Measurements from ENCODE around the gene LARP1B. TPM values are rescaled to one million over a fixed set of nuclear protein-coding genes. Genes with fewer than 3 reads are reported as not detected.

LARP1B gene
- polyA plus RNA-seq, 1 donor from 2014 or later: 30.8 TPM

DNA sequence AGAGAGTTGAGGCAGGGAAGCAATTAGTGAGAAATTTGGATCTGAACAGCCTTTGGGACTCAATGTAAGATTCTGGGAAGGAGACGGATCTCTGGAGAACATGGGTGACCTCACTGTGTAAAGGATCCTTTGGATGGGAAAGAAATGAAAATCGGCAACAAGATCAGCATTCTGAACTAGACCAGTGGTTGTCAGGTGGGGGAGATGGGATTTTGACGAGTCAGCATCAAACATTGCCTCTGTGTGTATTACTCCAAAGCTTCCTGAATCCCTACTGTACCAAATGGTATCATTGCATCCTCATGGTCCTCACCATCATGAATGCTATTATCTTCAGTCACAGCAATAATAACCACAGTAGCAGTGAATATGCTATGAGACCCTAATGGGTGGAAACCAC is 173.7 kb downstream of the LARP1B start:
- no peak overlapping the region for H3K9ac ChIP-seq (ENCODE audit: low read length)
- no peak for TF ChIP-seq SMC3 (conservative IDR thresholded peaks at IDR 0.05; ENCODE audit: poor library complexity)
- TF ChIP-seq, protein P1, sequence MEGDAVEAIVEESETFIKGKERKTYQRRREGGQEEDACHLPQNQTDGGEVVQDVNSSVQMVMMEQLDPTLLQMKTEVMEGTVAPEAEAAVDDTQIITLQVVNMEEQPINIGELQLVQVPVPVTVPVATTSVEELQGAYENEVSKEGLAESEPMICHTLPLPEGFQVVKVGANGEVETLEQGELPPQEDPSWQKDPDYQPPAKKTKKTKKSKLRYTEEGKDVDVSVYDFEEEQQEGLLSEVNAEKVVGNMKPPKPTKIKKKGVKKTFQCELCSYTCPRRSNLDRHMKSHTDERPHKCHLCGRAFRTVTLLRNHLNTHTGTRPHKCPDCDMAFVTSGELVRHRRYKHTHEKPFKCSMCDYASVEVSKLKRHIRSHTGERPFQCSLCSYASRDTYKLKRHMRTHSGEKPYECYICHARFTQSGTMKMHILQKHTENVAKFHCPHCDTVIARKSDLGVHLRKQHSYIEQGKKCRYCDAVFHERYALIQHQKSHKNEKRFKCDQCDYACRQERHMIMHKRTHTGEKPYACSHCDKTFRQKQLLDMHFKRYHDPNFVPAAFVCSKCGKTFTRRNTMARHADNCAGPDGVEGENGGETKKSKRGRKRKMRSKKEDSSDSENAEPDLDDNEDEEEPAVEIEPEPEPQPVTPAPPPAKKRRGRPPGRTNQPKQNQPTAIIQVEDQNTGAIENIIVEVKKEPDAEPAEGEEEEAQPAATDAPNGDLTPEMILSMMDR (IDR thresholded peaks at IDR 0.05; ENCODE audit: poor library complexity, severe bottlenecking): no peak
- no peak for TF ChIP-seq MXI1 (conservative IDR thresholded peaks at IDR 0.05; ENCODE audit: poor library complexity, severe bottlenecking)
- TF ChIP-seq EZH2 (IDR thresholded peaks at IDR 0.05; ENCODE audit: borderline replicate concordance, insufficient read depth, low read length, poor library complexity, severe bottlenecking): no peak
- TF ChIP-seq RAD21 (conservative IDR thresholded peaks at IDR 0.05): no peak
- TF ChIP-seq TAF1 (IDR thresholded peaks at IDR 0.05; ENCODE audit: low read depth): no peak
- no peak for TF ChIP-seq POLR2AphosphoS5 (IDR thresholded peaks at IDR 0.05)
- TF ChIP-seq EP300 (conservative IDR thresholded peaks at IDR 0.05; ENCODE audit: poor library complexity, severe bottlenecking): no peak
- TF ChIP-seq, protein P2, sequence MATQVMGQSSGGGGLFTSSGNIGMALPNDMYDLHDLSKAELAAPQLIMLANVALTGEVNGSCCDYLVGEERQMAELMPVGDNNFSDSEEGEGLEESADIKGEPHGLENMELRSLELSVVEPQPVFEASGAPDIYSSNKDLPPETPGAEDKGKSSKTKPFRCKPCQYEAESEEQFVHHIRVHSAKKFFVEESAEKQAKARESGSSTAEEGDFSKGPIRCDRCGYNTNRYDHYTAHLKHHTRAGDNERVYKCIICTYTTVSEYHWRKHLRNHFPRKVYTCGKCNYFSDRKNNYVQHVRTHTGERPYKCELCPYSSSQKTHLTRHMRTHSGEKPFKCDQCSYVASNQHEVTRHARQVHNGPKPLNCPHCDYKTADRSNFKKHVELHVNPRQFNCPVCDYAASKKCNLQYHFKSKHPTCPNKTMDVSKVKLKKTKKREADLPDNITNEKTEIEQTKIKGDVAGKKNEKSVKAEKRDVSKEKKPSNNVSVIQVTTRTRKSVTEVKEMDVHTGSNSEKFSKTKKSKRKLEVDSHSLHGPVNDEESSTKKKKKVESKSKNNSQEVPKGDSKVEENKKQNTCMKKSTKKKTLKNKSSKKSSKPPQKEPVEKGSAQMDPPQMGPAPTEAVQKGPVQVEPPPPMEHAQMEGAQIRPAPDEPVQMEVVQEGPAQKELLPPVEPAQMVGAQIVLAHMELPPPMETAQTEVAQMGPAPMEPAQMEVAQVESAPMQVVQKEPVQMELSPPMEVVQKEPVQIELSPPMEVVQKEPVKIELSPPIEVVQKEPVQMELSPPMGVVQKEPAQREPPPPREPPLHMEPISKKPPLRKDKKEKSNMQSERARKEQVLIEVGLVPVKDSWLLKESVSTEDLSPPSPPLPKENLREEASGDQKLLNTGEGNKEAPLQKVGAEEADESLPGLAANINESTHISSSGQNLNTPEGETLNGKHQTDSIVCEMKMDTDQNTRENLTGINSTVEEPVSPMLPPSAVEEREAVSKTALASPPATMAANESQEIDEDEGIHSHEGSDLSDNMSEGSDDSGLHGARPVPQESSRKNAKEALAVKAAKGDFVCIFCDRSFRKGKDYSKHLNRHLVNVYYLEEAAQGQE (IDR thresholded peaks at IDR 0.05; ENCODE audit: borderline replicate concordance): no peak

DNA sequence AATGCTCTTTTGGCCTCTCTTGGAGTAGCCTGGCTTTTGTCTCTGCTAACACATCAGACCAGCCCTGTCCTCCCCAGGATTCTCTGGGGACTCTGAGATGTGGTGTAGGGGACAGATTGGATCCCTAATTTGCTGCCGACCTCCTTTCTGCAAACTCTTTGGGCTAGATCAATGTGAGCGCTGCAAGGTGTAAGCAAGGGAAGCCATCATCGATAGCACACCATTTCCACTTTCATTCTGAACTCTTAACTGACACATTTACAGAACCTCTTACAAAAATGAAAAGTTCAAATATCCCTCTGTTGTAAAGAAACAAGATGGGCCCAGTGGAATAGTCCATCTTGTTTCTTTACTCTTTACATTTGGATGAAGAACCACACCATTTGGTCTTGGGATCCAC is 179.9 kb downstream of the LARP1B start:
- Histone ChIP-seq H3K27ac (ENCODE audit: low read length) (no peak overlapping the region), H3K9ac (ENCODE audit: low read length) (no peak overlapping the region), H4K20me1 (ENCODE audit: insufficient read depth) (no peaks in the 10 kb centered on the region), H3K79me2 (replicated peaks; ENCODE audit: insufficient read depth, low read length) (no peaks in the 10 kb centered on the region), H3K27me3 (ENCODE audit: insufficient read depth, low read depth, low read length) (no peaks in the 10 kb centered on the region), H3K4me3 (ENCODE audit: low read length) (no peak overlapping the region), H2AFZ (ENCODE audit: low read depth, low read length) (no peak overlapping the region), H3K36me3 (ENCODE audit: insufficient read depth, low read length) (no peaks in the 10 kb centered on the region), H3K4me2 (ENCODE audit: low read length) (no peak overlapping the region), H3K9me3 (ENCODE audit: low read length) (no peaks in the 10 kb centered on the region), H3K9me2 (ENCODE audit: insufficient read depth, low read length) (no peaks in the 10 kb centered on the region), H3F3A (ENCODE audit: insufficient read depth, low read length, poor library complexity, severe bottlenecking) (no peaks in the 10 kb centered on the region)
- TF ChIP-seq EP300 (conservative IDR thresholded peaks at IDR 0.05; ENCODE audit: poor library complexity, severe bottlenecking) (no peak), POLR2AphosphoS5 (IDR thresholded peaks at IDR 0.05) (no peak), MXI1 (conservative IDR thresholded peaks at IDR 0.05; ENCODE audit: poor library complexity, severe bottlenecking) (no peak)
- TF ChIP-seq, protein P2 (IDR thresholded peaks at IDR 0.05; ENCODE audit: borderline replicate concordance): no peak
- TF ChIP-seq, protein P1 (IDR thresholded peaks at IDR 0.05; ENCODE audit: poor library complexity, severe bottlenecking): no peak

More for the DNA sequence above, 173.7 kb downstream of the LARP1B start:
- no peaks in the 10 kb centered on the region for H3K9me2 ChIP-seq (ENCODE audit: insufficient read depth, low read length)
- no peaks in the 10 kb centered on the region for H3K9me3 ChIP-seq (ENCODE audit: low read length)
- H3K36me3 ChIP-seq (ENCODE audit: insufficient read depth, low read length): no peaks in the 10 kb centered on the region
- H3F3A ChIP-seq (ENCODE audit: insufficient read depth, low read length, poor library complexity, severe bottlenecking): no peaks in the 10 kb centered on the region
- H3K79me2 ChIP-seq (replicated peaks; ENCODE audit: insufficient read depth, low read length): no peaks in the 10 kb centered on the region
- no peak overlapping the region for H3K27ac ChIP-seq (ENCODE audit: low read length)
- no peak overlapping the region for H3K4me2 ChIP-seq (ENCODE audit: low read length)
- H3K4me3 ChIP-seq (ENCODE audit: low read length): no peak overlapping the region
- H3K27me3 ChIP-seq (ENCODE audit: insufficient read depth, low read depth, low read length): no peaks in the 10 kb centered on the region
- no peak overlapping the region for H2AFZ ChIP-seq (ENCODE audit: low read depth, low read length)
- no peaks in the 10 kb centered on the region for H4K20me1 ChIP-seq (ENCODE audit: insufficient read depth)
